Measurements from ENCODE around the gene CTXN2.

DNA sequence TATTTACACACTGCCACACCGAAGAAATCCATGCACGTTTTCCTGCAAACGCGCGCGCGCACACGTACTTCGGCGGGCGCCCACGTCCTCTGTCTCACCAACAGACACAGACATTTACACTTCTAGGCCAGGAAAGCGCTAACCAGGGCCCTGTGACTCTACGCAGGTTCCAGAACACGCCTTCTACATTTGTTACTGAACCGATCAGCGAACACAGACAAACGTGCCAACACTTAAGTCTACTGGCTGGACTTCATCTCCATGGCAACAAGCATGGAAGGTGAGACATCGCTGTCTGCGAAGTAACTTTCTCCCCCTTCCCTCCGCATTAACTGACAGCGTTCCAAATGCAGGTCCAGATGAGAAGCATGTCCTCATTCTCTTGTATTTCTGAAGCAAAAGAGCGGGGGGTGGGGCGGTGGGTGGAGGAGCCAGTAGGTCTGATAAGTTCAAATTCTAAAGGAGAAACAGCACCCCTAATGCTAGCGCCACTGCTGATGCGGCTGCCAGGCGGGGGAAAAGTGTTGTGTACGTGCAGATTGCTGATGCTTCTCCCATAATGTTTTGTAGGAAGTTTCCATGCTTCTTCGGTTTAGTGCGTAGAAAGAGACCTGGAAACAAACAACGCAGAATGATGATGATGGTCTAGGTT, at the start of gene CTXN2:
- TF ChIP-seq, protein P1, sequence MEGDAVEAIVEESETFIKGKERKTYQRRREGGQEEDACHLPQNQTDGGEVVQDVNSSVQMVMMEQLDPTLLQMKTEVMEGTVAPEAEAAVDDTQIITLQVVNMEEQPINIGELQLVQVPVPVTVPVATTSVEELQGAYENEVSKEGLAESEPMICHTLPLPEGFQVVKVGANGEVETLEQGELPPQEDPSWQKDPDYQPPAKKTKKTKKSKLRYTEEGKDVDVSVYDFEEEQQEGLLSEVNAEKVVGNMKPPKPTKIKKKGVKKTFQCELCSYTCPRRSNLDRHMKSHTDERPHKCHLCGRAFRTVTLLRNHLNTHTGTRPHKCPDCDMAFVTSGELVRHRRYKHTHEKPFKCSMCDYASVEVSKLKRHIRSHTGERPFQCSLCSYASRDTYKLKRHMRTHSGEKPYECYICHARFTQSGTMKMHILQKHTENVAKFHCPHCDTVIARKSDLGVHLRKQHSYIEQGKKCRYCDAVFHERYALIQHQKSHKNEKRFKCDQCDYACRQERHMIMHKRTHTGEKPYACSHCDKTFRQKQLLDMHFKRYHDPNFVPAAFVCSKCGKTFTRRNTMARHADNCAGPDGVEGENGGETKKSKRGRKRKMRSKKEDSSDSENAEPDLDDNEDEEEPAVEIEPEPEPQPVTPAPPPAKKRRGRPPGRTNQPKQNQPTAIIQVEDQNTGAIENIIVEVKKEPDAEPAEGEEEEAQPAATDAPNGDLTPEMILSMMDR (IDR thresholded peaks at IDR 0.05 in 2 of 3, conservative IDR thresholded peaks at IDR 0.05 in 1 of 3; ENCODE audit: control insufficient read depth in 2 of 3, extremely low read depth in 1 of 3, insufficient read depth in 1 of 3, low read depth in 3 of 3, low read length in 3 of 3): no peak
- TF ChIP-seq RCOR1 (conservative IDR thresholded peaks at IDR 0.05; ENCODE audit: low read depth, low read length): no peak
- TF ChIP-seq POLR2A (IDR thresholded peaks at IDR 0.05; ENCODE audit: low read depth, low read length): no peak
- TF ChIP-seq, protein P2, sequence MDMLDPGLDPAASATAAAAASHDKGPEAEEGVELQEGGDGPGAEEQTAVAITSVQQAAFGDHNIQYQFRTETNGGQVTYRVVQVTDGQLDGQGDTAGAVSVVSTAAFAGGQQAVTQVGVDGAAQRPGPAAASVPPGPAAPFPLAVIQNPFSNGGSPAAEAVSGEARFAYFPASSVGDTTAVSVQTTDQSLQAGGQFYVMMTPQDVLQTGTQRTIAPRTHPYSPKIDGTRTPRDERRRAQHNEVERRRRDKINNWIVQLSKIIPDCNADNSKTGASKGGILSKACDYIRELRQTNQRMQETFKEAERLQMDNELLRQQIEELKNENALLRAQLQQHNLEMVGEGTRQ (IDR thresholded peaks at IDR 0.05; ENCODE audit: borderline replicate concordance, low read depth, low read length): no peak
- no peak for TF ChIP-seq EZH2 (IDR thresholded peaks at IDR 0.05; ENCODE audit: borderline replicate concordance, control insufficient read depth, low read depth, low read length)
- no peak for TF ChIP-seq POLR2AphosphoS5 (IDR thresholded peaks at IDR 0.05; ENCODE audit: low read length)
